ENCODE results near the gene CTNNA1.

DNA sequence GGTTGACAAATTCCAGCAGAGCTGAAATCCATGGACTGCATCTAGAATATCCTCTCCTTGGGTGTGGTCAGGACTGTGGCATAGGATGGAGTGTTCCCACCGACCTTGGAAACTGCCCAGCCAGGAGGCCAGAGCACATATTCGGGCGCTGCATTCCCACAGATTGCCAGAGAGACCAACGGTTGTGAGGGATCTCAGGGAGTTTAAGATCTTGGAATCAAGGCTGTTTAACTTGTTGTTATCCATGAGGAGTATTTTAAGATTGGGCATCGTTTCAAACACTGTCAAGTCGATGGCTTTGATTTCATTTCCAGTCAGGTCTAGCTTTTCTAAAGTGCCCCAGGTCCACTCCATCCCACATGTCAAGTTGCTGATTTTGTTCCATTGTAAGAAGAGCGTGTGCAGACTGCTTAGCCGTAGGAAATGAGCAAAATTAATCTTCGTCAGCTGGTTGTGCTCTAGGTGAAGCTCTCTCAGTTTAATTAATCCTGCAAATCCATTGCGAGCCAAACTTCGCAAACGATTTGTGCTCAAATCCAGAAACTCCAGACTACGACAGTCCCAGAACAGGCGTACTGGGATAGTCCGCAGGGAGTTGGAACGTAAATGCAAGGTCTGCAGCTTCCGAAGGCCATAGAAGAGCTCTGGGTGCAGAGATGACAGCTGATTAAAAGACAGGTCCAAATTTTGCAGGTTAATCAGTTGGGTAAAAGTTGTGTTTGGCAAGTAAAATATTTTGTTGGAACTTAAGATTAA, 120.4 kb downstream of the CTNNA1 start:
- TF ChIP-seq, protein P1, sequence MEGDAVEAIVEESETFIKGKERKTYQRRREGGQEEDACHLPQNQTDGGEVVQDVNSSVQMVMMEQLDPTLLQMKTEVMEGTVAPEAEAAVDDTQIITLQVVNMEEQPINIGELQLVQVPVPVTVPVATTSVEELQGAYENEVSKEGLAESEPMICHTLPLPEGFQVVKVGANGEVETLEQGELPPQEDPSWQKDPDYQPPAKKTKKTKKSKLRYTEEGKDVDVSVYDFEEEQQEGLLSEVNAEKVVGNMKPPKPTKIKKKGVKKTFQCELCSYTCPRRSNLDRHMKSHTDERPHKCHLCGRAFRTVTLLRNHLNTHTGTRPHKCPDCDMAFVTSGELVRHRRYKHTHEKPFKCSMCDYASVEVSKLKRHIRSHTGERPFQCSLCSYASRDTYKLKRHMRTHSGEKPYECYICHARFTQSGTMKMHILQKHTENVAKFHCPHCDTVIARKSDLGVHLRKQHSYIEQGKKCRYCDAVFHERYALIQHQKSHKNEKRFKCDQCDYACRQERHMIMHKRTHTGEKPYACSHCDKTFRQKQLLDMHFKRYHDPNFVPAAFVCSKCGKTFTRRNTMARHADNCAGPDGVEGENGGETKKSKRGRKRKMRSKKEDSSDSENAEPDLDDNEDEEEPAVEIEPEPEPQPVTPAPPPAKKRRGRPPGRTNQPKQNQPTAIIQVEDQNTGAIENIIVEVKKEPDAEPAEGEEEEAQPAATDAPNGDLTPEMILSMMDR (IDR thresholded peaks at IDR 0.05): no peak
- no peak for TF ChIP-seq POLR2A (IDR thresholded peaks at IDR 0.05)

All from thyroid gland (tissue), 4 donors.